Epithelial cell of proximal tubule (primary cell): Measurements from ENCODE around the gene CHP1. TPM values are rescaled to one million over a fixed set of nuclear protein-coding genes. Genes with fewer than 3 reads are reported as not detected.

ENCODE experiments used
- DNase-seq: peaks from one replicate; pipeline ENCODE4 v3.0.0-alpha.2; 2011; ENCODE audit warnings: low read depth
- H3K4me3 ChIP-seq: 2 replicates; pipeline ENCODE4 v1.5.1; 2011; ENCODE audit warnings: low read depth, mild to moderate bottlenecking, low read length
- CTCF ChIP-seq: conservative IDR thresholded peaks from 2 replicates; pipeline ENCODE4 v1.5.1; 2012; ENCODE audit warnings: low read depth, mild to moderate bottlenecking, low read length
- total RNA-seq: library from RNA; depleted of rRNA; stranded (reverse); fragments of >200 nt; gene quantifications from 2 replicates; pipeline ENCODE4 v1.2.3, GENCODE V29; 2015

CHP1 gene
- total RNA-seq, 1 donor from 2014 or later = 75.2 TPM

DNA sequence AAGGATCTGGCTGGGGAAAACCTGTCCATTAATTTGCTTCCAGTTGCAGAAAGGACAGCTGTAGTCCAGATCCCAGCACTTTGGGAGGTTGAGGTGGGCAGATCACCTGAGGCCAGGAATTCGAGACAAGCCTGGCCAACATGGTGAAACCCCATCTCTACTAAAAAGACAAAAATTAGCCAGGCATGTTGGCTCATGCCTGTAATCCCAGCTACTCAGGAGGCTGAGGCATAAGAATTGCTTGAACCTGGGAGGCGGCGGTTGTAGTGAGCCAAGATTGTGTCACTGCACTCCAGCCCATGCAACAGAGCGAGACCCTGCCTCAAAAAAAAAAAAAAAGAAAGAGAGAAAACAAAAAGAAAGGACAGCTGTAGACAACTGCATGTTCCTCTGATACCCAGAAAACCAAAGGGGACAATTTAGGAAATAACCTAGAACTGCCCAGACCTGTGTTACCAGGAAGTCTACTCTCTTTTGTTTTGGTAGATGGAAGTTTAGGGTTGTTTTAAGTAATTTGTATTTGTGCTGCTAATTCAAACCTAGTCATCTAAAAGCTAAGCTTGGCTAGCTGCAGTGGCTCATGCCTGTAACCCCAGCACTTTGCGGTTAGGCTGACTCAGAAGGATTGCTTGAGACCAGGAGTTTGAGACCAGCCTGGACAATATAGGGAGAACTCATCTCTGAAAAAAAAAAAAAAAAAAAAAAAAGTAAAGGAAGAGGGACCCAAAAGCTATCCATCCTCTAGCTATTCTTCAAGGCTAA, 23.2 kb upstream of the CHP1 start:
- H3K4me3 ChIP-seq = no peak overlapping the region

DNA sequence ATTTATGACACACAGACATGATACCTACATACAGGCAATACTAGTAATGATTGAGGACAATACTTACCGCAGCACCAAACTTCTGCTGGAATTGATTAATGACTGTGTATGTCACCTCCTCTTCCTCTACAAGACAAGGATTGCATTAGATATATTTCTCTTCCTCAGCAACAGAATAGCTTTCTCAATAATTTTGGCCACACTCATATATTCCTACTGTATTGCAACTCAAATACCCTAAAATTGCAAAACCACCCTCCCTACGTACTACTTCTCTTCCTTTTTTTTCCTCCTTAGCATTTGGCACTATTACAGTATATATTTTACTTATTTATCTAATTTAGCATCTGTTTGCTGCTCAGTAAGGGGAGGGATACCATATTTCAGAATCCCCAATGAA, 15.4 kb upstream of the CHP1 start:
- DNase-seq = no peak
- no peak for TF ChIP-seq CTCF
- no peak overlapping the region for H3K4me3 ChIP-seq

More for the DNA sequence above, 23.2 kb upstream of the CHP1 start:
- TF ChIP-seq CTCF = no peak
- DNase-seq = no peak

DNA sequence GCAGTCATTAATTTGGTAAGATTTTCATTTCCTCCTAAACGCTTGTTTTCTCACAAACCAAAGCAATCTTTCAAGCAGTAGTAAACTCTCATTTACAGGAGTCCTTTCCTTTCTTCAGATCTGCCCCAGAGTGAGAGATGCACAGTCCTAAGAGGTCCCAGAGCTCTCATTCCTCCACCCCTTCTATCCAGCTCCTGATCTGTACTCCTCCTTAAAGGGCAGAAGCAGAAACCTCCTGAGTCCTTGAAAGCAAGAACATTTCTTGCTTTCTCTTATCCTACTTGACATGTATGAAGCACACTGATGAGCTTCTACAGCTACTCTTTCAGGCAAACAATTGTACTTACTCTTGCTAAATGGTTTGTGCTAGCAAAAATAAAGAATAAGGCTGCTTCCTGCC, 12.2 kb upstream of the CHP1 start:
- no peak overlapping the region for H3K4me3 ChIP-seq
- DNase-seq = no peak
- TF ChIP-seq CTCF = no peak

- DNase-seq = no peak
- H3K4me3 ChIP-seq = no peak overlapping the region
- TF ChIP-seq CTCF = no peak
Observed at GRCh38 chr15:41219381-41219780, 11.7 kb upstream of the CHP1 start.

- no peak for DNase-seq
- peak overlapping the region; percentile 94 for H3K4me3 ChIP-seq
- no peak for TF ChIP-seq CTCF
Observed at GRCh38 chr15:41230345-41230649, 771 bp upstream of the CHP1 start.

DNA sequence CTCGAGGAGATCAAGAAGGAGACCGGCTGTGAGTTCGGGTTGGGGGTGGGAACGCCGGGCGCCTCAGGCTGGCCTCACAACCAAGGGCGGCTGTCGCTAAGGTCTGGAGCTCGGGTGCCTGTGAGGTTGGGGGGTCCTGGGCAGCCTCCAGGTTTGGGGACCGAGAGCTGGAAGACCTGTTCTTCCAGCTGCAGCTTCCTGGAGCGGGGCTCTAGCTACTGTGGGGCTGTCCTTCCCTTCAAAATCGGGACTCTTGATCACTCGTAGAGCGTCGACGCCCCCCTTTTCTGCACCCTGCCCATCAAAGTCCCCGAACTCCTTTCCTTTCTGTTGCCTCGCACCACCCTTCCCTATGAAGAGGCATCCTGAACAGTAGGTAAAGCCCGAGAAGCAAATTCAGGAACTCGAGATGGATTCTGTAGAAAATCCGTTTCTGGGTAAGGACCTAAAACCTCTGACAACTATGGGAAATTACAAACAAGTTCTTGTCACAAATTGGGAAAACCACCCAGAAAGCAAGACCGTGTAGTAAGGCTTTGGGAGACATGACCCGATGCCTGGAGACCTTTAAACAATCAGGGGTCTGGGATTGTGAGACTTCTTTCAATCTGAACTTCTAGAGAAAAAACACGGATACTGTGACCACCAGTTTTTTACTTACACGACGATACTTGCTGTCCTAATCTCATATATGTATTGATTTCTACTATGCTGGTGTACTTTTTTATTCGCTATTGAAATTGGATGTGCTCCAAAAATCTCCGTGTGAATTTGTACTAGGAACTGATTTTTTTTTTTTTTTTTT, 556 bp downstream of the CHP1 start:
- H3K4me3 ChIP-seq = peak overlapping the region; percentile 94
- DNase-seq = no peak
- TF ChIP-seq CTCF = no peak
